ENCODE measurements around the gene LCNL1. TPM values are rescaled to one million over a fixed set of nuclear protein-coding genes. Genes with fewer than 3 reads are reported as not detected.

The LCNL1 gene
- total RNA-seq, 1 experiment from 2014 or later = 0.82 TPM

DNA sequence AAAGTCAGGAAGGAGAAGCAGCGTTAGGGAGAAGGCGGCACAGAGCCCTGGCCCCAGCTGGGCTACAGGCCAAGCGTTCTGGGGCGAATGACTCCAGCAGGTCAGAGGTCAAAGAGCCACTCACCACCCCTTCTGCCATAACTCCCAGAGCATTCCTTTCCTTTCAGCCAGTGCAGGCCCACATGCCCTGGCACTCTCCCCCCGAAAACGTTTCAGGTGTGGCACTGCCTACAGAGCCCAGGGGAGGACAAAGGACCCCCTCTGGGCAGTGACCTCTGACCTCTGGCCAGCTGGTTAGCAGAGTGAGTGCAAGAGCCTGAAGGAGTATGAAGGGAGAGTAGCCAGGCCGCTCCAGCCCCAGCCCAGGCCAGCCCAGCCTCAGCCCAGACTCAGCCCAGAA is 40.4 kb downstream of the LCNL1 start:
- no peak for DNase-seq (ENCODE audit: low read depth, low spot score)
- H3K4me1 ChIP-seq (ENCODE audit: control insufficient read depth, insufficient read depth, low read length) = peaks cover 22% of the 10 kb centered on the region
- ChIA-PET CTCF (no interaction called here), POLR2A (no interaction called here)
- intact Hi-C loops (cut with micrococcal nuclease; ENCODE audit: unreplicated experiment) (no loop called here), in situ Hi-C loops (cut with HindIII; ENCODE audit: low pct_unique_long_range_greater_than_20kb, low sequenced_read_pairs) (no loop called here)
- ATAC-seq = no peak
- no peaks in the 10 kb centered on the region for H3K9me3 ChIP-seq (ENCODE audit: control insufficient read depth, insufficient read depth, low read depth, low read length)
- H3K36me3 ChIP-seq (ENCODE audit: control insufficient read depth, insufficient read depth, low read length) = no peaks in the 10 kb centered on the region
- no peak overlapping the region for H3K4me3 ChIP-seq (ENCODE audit: low read depth in 2 of 2, low read length in 2 of 2)
- H3K27ac ChIP-seq (ENCODE audit: low read length) = no peak overlapping the region
- no TSS peak for BruUV-seq (replicated peaks)
- no peak for TF ChIP-seq TCF7L2 (IDR thresholded peaks at IDR 0.05; ENCODE audit: low read depth, low read length)
- TF ChIP-seq, protein P1, sequence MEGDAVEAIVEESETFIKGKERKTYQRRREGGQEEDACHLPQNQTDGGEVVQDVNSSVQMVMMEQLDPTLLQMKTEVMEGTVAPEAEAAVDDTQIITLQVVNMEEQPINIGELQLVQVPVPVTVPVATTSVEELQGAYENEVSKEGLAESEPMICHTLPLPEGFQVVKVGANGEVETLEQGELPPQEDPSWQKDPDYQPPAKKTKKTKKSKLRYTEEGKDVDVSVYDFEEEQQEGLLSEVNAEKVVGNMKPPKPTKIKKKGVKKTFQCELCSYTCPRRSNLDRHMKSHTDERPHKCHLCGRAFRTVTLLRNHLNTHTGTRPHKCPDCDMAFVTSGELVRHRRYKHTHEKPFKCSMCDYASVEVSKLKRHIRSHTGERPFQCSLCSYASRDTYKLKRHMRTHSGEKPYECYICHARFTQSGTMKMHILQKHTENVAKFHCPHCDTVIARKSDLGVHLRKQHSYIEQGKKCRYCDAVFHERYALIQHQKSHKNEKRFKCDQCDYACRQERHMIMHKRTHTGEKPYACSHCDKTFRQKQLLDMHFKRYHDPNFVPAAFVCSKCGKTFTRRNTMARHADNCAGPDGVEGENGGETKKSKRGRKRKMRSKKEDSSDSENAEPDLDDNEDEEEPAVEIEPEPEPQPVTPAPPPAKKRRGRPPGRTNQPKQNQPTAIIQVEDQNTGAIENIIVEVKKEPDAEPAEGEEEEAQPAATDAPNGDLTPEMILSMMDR (IDR thresholded peaks at IDR 0.05) = no peak
- no peak for TF ChIP-seq REST (IDR thresholded peaks at IDR 0.05; ENCODE audit: insufficient read depth in 1 of 2, low read depth in 2 of 2, low read length in 1 of 2)
- TF ChIP-seq POLR2AphosphoS5 (IDR thresholded peaks at IDR 0.05; ENCODE audit: low read depth, low read length) = no peak
- TF ChIP-seq SIN3A (IDR thresholded peaks at IDR 0.05; ENCODE audit: borderline replicate concordance, insufficient read depth, low read depth, low read length) = no peak
- H3K27me3 ChIP-seq (ENCODE audit: control insufficient read depth, insufficient read depth, low read length) = no peaks in the 10 kb centered on the region

- POLR2A ChIA-PET = no interaction called here
- peaks cover 22% of the 10 kb centered on the region for H3K4me1 ChIP-seq (ENCODE audit: control insufficient read depth, insufficient read depth, low read length)
- in situ Hi-C loops (cut with HindIII; ENCODE audit: low pct_unique_long_range_greater_than_20kb, low sequenced_read_pairs) = no loop called here
- no peak overlapping the region for H3K27ac ChIP-seq (ENCODE audit: low read length)
- H3K4me3 ChIP-seq (ENCODE audit: low read depth in 2 of 2, low read length in 2 of 2) = no peak overlapping the region
- TF ChIP-seq TCF7L2 (IDR thresholded peaks at IDR 0.05; ENCODE audit: low read depth, low read length) (no peak), POLR2AphosphoS5 (IDR thresholded peaks at IDR 0.05; ENCODE audit: low read depth, low read length) (no peak), REST (IDR thresholded peaks at IDR 0.05; ENCODE audit: insufficient read depth in 1 of 2, low read depth in 2 of 2, low read length in 1 of 2) (no peak), SIN3A (IDR thresholded peaks at IDR 0.05; ENCODE audit: borderline replicate concordance, insufficient read depth, low read depth, low read length) (no peak)
- TF ChIP-seq, protein P1 (IDR thresholded peaks at IDR 0.05) = no peak
- H3K9me3 ChIP-seq (ENCODE audit: control insufficient read depth, insufficient read depth, low read depth, low read length) = no peaks in the 10 kb centered on the region
- H3K36me3 ChIP-seq (ENCODE audit: control insufficient read depth, insufficient read depth, low read length) = no peaks in the 10 kb centered on the region
- DNase-seq (ENCODE audit: low read depth, low spot score) (no peak), ATAC-seq (no peak)
- intact Hi-C loops (cut with micrococcal nuclease; ENCODE audit: unreplicated experiment) = no loop called here
- BruUV-seq (replicated peaks) = no TSS peak
- no peaks in the 10 kb centered on the region for H3K27me3 ChIP-seq (ENCODE audit: control insufficient read depth, insufficient read depth, low read length)
- CTCF ChIA-PET = no interaction called here
Measured at GRCh38 chr9:137023583-137023991, 40.8 kb downstream of the LCNL1 start.

Data from Panc1 (cell line).